Stimulated activated CD8-positive, alpha-beta memory T cell treated with anti-CD3 and anti-CD28 coated beads, Interleukin-2, amount 100 ng/mL, for 48 hours (primary cell): ENCODE measurements around the gene DOCK11.
"Not testable (repeated sequence)": the region's sequence is repeated elsewhere in the genome, so short reads cannot be mapped to it uniquely, and the experiment has no call there.

ENCODE experiments used
- DNase-seq, 2 donors: peaks; one replicate each; pipeline ENCODE4 v3.0.0-alpha.2; 2020; ENCODE audit warnings: low read depth in 2 of 2

The DOCK11 gene

DNA sequence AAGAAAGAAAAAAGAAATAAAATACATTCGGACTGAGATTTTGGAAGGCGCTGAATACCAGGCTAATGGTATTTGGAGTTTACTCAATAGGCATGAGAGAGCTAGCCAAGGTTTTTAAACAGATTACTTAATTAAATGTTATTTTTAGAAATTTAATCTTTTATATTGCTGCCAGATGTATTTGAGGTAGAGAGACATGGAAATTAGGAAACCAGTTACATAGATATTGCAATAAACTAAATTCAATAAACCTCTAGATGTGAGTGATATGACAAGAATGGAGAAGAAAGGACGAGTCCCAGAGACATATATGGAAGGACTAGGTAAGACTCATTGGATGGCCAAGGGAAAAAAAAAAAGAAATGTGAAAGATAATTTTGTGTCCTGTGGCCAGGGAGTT lies 193.3 kb downstream of the DOCK11 start:
- no peak for DNase-seq

DNA sequence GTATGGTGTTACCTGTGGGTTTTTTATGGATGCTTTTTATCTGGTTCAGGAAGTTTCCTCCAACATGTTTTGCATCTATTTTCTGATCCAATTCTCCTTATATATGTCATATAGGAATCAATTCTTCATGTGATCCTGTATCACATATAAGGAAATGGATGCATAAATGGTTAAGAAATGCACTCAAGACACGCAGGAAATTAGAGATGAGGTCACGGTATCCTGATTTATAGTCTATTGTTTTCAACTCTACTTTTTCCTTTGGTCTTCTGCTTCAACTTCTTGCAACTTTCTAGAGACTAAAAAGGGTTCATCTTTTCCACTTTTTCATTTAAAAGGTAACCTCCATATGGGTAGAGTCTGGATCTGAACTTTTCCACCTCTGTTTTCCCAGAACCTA lies 198.2 kb downstream of the DOCK11 start:
- no peak for DNase-seq

DNA sequence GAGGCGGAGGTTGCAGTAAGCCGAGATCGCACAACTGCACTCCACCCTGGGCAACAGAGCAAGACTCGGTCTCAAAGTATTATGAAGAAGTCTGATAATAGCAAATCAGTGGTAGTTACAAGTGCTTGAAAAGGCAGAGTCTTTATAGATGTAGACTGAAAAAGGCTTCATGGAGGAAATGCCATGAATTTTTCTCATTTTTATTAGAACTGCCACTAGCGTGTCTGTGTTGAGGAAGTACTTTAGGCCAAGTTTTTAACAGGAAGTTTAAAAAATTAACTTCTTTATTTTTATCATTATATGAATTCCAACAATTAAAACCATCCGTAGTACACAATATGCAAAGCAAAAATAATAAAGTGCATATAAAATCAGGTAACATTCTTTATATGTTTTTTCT lies 199.0 kb downstream of the DOCK11 start:
- no peak for DNase-seq

DNA sequence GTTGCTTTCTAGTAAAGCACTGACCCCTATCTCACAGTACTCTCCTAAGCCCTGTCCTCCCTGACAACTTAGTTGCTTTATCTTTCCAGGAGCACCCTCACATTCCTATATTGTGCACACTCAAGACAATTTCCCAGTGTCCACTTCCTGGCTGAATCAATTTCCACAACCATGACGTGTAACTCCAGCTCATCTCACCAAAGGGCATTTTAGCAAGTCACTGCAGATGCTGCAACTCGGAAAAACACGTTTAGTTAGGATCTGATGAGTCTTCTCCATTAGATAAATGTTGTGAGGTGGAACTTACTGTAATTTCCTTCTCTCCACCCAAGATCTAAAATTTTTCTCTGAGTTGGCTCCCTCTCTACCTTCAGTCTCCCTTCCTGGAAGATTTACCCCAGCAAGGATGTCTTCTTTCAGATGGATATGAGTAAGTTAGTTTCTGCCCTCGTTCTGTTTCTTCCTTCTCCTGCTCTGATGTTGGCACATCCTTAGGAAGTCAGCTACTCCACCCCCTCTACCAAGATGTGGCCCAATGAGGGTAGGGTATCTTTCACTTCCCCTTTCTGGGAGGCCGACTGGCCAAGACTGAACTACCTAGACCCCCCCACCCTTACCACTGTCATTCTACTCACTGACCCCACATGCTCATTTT lies 203.0 kb downstream of the DOCK11 start:
- no peak for DNase-seq

DNA sequence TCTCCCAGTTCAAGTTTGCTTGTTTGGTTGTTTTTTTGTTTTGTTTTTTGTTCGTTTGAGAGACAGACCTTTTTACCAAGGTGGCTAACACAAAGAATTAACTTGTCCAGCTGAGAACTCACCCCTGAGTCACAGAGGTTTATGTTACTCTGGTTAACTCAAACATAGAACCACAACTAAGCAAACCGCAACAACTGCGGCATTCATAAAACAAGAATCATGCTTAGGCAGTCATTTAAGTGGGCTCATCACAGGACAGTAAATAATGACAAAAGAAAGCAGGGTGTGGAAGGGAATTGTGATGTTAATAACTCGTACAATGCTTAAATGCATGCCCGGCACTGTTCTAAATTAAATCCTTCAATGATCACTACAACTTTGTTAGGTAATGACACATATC lies 207.1 kb downstream of the DOCK11 start:
- DNase-seq = no peak

DNA sequence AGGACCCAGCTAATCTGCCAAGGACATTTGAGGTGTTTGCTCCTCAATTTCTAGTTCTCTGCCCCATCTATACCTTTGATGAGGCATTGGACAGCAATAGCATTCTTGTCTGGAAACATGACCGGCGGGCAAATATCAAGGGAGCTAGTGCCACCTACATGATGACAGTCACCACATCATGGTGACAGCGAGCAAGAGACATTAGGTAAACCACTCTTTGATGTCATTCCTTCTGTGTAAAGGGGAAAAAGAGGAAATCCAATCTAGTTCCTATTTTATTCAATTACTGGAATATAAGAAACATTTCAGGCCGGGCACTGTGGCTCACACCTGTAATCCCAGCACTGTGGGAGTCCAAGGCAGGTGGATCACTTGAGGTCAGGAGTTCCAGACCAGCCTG lies 211.1 kb downstream of the DOCK11 start:
- no peak for DNase-seq

DNA sequence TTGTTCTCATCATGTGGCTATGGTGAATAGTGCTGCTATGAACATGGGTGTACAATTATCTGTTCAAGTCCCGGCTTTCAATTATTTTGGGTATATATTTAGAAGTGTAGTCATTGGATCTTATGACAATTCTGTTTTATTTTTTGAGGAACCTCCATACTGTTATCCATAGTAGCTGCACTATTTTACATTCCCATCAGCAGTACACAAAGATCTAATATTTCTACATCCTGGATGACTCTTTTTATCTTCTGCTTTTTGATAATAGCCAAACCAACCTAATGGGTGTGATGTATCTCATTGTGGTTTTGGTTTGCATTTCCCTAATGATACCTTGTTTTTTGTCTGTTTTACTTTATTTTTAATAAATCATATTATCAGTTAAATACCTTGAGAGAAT lies 218.9 kb downstream of the DOCK11 start:
- no peak for DNase-seq

DNA sequence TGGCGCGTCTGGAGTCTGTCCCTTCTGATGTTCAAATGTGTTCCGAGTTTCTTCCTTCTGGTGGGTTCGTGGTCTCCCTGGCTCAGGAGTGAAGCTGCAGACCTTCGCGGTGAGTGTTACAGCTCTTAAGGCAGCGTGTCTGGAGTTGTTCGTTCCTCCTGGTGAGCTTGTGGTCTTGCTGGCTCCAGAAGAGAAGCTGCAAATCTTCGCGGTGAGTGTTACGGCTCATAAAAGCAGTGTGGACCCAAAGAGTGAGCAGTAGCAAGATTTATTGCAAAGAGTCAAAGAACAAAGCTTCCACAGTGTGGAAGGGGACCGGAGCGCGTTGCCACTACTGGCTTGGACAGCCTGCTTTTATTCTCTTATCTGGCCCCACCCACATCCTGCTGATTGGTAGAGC lies 220.3 kb downstream of the DOCK11 start:
- not testable (repeated sequence) for DNase-seq

DNA sequence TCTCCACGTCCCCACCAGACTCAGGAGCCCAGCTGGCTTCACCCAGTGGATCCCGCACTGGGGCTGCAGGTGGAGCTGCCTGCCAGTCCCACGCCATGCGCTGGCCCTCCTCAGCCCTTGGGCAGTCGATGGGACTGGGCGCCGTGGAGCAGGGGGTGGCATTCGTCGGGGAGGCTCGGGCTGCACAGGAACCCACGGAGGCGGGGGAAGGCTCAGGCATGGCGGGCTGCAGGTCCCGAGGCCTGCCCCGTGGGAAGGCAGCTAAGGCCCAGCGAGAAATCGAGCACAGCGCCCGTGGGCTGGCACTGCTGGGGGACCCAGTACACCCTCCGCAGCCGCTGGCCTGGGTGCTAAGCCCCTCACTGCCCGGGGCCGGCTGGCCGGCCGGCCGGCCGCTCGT lies 221.2 kb downstream of the DOCK11 start:
- not testable (repeated sequence) for DNase-seq

DNA sequence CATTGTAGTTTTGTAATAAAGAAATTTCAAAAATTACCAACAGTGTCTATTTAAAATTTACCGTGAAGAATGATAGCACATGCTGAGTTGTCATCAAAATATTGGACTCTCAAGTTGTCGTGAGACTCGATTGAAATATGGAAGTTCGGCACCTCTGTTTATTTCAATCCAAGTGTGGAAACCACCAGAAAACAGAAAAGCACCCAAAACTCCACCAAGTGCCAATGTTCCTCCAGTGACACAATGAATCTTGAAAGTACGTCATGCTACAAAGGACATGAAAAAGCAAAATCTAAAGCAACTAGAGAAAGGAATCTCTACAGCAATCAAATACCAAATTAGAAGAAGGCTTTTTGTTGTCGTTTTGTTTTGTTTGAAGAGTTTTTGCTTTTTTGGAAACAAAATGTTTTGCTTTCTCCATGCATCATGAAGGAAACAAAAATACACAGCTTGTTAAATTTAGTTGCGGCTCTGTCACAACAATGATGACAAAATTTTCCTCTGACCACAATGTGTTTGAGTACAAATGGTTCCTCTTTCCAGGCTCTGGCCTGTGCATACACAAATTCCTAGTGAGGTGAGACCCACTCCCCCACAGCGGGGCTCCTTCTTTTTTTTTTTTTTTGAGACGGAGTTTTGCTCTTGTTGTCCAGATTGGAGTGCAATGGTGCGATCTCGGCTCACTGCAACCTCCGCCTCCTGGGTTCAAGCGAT lies 222.2 kb downstream of the DOCK11 start:
- DNase-seq = no peak

DNA sequence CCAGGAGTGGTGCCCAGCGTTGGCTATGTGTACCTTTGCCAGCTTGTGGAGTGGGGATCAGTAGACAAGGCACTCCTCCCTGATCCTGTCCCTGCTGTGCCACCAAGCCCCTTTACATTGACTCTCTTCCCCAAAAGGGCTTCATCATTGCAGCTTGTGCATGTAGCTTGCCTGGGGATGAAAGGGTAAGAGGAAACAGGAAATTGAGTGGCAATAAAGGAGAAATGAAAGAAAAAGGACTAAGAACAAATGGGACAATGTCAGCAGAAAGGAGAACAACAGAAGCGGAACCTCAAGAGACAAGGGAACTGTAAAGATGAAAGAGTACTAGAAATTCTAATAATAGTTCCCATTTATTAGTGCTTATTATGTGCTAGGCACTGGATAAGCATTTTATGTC lies 223.1 kb downstream of the DOCK11 start:
- no peak for DNase-seq

DNA sequence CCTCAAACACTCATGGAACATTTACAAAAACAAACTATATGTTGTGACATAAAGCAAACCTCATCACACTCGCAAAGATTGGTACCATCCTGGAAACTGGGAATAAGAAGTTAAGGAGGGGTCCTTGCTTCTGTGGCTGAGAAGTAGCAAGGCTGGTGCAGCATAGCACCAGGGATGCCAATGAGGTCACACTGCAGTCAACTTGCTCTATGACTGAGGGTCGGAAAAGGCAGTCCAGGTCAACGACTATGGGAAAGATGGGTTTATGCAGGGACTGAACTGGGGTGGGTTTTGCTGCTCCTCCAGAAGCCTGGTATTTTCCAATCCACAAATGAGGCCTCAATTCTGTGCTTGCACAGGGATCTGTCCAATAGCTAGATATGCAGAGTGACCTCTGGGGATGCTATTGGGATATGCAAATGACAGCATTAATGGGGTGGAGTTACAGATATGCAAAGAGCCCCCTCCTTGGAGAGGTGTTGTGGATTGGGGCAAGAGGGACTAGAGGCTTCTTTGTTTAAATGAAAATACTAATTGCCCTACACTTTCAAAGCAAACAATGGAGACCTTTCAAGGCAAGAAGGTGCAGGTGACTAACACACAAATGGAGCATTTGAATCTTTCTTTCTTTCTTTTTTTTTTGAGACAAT lies 224.6 kb downstream of the DOCK11 start:
- DNase-seq = no peak

DNA sequence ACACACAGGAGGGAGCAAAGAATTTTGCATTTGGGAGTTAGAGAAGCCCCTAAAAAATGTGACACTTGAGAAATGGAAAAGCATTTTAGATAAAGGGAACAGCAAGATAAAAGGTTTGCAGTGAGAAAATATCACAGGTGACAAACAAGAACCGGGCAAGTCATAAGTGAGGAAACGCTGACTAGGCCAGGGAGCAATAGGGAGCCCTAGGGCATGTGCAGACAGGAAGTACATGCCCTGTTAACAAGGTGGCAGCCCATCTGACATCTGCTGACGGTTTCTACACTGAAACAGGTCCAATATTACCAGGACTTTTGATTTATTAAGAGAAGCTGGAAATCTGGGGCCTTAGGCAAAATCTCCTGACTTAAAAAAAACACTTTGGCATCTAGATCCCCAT lies 227.8 kb downstream of the DOCK11 start:
- DNase-seq = no peak

DNA sequence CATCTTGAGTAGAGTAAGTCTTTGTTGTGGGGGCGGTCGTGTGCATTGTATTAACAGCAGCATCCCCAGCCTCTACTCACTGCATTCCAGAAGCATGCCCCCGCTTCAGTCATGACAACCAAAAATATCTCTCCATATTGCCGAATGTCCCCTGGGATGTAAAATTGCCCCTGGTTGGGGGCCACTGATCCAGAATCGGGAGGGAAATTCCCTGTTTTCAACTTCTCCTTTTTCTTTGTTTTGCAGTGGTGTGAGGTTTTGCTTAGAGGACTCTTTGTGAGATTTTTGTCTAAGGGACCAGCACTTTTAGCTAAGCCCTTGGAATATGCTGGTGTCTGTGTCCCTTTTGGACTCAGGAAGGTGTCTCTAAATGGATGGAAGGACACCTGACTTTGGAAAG lies 228.8 kb downstream of the DOCK11 start:
- DNase-seq = no peak

DNA sequence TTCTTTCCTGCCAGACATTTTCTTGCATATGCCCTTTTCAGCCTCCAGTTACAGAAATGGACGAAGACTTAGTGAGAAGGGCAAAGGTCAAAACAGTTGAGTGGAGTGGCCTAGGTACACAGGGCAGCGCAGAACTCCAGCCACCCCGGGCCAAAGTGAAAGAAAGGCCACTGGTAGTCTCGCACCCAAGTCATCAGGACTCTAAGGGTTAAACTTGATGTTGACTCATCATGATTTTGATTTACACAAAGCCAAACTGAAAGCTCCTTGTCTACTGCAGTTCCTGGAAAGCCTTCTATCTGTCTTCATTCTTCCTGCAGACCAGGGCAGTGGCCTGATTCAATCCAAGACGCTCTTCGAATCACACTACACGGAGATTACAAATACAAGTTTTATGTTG lies 229.2 kb downstream of the DOCK11 start:
- no peak for DNase-seq

DNA sequence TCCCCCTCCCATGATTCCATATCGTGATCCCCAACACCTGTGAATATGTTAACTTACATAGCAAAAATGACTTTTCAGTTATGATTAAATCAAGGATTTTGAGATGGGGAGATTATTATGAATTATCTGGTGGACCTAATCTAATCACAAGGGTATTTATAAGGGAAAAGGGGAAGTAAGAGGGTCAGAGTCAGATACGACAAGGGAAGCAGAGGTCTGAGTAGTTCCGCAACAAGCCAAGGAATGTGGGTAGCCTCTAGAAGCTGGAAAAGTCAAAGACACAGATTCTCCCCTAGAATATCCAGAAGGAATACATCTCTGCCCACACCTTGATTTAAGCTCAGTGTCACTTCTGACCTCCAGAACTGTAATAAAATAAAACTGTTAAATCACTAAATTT lies 230.8 kb downstream of the DOCK11 start:
- DNase-seq = no peak

DNA sequence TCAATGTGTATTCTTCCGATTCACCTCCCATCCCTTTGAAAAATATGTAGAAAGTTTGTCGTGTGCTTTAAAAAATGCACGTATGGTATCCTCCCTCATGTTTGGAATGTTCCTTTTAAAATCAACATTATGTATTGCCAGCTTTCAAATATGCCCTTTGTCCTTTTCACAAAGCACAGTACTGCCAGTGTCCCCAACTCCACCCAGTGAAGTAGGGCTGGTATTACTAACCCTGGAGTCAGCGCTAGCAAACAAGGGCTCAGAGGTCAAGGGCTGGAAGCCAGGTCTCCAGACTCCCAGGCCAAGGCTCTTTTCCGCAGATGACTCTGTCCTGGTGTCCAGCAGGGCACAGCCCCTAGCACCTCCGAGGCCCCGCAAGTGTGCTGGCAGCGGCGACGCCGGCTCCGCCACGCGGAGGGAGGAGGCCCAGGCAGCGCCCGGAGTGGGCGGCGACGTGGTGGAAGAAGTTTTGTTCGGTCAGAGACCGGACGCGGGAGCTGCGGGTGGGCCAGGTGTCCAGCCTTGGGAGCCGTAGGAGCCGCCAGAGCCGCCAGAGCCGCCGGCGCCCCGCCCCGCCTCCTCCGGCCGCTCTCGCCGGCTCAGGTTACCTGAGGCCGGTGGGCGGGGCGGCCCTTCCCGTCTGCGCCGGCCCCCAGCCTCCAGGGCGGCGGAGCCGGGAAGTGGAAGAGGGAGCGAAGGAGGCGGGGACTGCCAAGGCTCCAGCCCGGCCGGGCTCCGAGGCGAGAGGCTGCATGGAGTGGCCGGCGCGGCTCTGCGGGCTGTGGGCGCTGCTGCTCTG lies 231.5 kb downstream of the DOCK11 start, which contains the start of gene IL13RA1:
Gene IL13RA1, plus strand, starts transcription at position 720 of the 799 bp plus-strand sequence. Its CDS starts 33 bp downstream, at position 753.
- no peak for DNase-seq

DNA sequence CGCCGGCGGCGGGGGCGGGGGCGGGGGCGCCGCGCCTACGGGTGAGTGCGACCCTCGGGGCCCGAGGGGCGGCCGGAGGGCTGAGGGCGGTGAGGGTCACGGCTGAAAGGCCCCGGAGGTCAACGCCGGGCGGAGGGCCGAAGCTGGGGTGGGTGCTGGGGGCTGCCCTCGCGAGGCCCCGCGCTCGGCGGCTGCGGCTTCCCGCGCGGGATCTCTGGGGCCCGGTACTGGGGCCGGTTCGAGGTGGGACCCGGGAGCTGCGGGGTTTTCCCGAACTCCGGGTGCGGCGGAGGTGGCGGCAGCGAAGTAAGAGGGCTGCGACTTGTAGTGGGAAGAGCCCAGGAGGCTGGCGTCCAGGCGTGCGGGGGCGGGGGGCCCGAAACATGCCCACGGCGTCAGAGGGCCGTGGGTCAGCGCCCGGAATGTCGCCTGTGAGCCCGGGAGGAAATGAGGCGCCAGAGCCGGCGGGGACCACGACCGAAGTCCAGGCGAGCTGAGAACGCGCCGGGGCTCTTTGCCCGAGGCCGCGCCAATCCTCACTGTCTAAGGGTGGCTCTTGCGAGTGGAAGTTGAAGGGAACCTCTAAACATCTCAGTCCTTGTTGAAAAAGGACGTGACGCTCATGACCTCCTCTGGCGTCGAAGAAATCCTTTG lies 232.2 kb downstream of the DOCK11 start:
- DNase-seq = no peak

DNA sequence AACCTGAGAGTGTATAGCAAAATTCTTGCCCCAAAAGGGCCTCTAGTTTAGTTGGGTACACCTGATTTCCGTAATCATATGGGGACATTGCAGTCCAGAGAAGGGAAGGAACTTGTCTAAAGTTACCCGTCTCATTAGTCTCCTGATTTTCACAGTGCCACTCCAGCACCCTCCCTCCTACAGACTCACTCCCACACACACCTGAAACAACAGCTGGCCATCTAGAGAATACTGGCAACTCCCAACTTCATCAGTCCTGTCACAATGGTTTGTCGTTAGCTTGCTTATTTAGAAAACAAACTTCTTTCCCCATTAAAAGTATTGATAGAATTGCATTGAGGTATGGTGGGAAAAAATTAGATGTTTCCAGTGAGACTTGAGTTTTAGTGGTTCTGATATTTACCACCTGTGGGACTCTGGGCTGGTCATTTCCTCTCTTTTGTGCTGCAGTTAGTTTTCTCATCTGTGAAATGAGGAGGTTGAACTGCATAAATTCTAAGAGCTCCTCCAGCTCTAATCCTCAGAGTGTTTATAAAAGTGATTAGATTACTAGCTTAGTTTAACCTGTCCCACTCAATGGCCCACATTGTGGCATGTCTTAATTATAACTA lies 233.5 kb downstream of the DOCK11 start:
- no peak for DNase-seq

DNA sequence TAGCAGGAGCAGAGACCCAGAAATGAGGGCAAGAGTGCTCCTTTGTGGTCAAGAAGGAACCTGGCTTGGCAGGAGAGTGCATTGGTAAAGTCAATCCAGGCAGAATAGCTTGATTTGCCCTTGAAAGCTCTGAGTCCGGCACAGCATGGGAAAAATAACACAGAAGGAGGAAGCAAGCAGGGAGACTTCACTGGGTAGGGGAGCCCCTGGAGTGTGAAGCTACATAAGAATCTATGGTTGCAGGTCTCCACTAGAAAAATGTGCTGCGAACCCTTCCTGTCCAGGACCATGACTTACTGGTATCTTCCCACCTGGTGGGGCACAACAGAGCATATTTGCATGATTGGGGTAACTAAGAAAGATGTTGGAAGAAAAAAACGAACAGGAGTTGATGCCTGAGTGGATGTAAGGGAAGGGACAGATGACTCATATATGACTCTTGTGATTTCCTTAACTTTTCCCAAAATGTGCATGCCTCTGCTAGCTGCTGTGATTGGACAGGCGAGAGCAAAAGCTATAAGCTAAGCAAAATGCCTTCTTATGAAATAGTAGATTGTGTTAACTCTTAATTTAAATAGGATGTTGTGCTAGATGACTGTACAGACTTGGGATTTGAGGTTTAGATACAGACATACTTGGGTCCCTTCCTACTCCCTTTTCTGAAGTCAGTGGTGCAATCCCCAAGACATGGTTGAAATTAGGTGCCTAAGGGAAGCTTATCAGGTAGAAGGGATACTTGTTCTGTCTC lies 235.1 kb downstream of the DOCK11 start:
- no peak for DNase-seq

DNA sequence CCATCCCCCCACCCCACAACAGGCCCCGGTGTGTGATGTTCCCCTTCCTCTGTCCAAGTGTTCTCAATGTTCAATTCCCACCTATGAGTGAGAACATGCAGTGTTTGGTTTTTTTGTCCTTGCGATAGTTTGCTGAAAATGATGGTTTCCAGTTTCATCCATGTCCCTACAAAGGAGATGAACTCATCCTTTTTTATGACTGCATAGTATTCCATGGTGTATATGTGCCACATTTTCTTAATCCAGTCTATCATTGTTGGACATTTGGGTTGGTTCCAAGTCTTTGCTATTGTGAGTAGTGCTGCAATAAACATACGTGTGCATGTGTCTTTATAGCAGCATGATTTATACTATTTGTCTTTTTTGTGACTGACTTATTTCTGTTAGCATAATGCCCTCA lies 236.9 kb downstream of the DOCK11 start:
- DNase-seq = not testable (repeated sequence)
